Measurements from ENCODE around the gene ZHX3. TPM values are rescaled to one million over a fixed set of nuclear protein-coding genes. Genes with fewer than 3 reads are reported as not detected.

Gene ZHX3
- total and polyA plus RNA-seq, 2 of the 4 experiments (the other 2 are of a cell fraction) = 25.0 to 28.0 TPM

DNA sequence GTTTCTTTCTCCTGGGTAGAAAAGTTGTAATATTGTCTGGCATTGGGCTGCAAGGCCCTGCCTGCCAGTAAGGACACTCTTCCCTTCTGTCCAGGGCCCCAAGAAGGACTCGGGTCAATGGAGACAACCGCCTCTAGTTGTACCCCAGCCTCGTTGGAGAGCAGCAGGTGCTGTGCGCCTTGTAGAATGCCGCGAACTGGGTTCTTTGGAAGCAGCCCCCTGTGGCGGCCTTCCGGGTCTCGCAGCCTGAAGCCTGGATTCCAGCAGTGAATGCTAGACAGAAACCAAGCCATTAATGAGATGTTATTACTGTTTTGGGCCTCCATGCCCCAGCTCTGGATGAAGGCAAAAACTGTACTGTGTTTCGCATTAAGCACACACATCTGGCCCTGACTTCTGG, 143.2 kb downstream of the ZHX3 start (continued):
- no peak for TF ChIP-seq CHD1 (IDR thresholded peaks at IDR 0.05; ENCODE audit: low read depth, low read length)

DNA sequence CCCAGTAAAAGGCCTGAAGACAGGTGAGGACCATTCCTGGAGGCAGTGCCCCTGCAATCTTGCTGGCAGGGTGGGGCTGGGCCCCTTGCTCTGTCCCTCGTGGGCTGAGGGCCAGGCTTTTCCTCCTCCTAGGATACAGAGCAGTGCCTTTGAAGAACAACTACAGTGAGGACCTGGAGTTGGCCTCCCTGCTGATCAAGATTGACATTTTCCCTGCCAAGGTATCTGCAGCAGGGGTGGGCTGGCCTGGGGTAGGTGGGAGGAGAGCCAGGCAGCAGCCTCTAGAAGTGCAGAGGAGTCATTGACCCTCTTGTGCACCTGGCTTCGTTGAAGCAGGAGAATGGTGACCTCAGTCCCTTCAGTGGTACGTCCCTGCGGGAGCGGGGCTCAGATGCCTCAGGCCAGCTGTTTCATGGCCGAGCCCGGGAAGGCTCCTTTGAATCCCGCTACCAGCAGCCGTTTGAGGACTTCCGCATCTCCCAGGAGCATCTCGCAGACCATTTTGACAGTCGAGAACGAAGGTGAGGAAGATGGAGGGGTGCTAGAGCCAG, 143.7 kb downstream of the ZHX3 start:
- H2BK120ac ChIP-seq (ENCODE audit: low read depth, low read length) = 0 out of 2 replicates have a peak overlapping the region, but pooled peaks have one; percentile 45
- H3K27me3 ChIP-seq (ENCODE audit: control insufficient read depth, insufficient read depth, low read length) = no peaks in the 10 kb centered on the region
- H3K4me1 ChIP-seq (ENCODE audit: control insufficient read depth, insufficient read depth, low read length) = peaks cover 39% of the 10 kb centered on the region
- no peak overlapping the region for H3K56ac ChIP-seq (ENCODE audit: extremely low read depth, insufficient read depth, low read length)
- TF ChIP-seq NFE2L2 (IDR thresholded peaks at IDR 0.05; ENCODE audit: low read depth, low read length) (no peak), CHD1 (IDR thresholded peaks at IDR 0.05; ENCODE audit: low read depth, low read length) (no peak), FOS (IDR thresholded peaks at IDR 0.05; ENCODE audit: low read depth, low read length) (no peak), RFX5 (IDR thresholded peaks at IDR 0.05; ENCODE audit: low read depth, low read length) (no peak), SMC3 (IDR thresholded peaks at IDR 0.05; ENCODE audit: low read depth, low read length) (no peak), MAFK (IDR thresholded peaks at IDR 0.05; ENCODE audit: low read depth, low read length) (no peak), CEBPB (IDR thresholded peaks at IDR 0.05; ENCODE audit: low read depth, low read length) (no peak)
- TF ChIP-seq, protein P1, sequence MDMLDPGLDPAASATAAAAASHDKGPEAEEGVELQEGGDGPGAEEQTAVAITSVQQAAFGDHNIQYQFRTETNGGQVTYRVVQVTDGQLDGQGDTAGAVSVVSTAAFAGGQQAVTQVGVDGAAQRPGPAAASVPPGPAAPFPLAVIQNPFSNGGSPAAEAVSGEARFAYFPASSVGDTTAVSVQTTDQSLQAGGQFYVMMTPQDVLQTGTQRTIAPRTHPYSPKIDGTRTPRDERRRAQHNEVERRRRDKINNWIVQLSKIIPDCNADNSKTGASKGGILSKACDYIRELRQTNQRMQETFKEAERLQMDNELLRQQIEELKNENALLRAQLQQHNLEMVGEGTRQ (IDR thresholded peaks at IDR 0.05; ENCODE audit: low read depth, low read length) = no peak
- H3K4me3 ChIP-seq (ENCODE audit: insufficient read depth, low read depth, low read length) = no peak overlapping the region
- peaks cover 25% of the 10 kb centered on the region for H4K20me1 ChIP-seq (ENCODE audit: insufficient read depth, low read length)
- H3K79me1 ChIP-seq (ENCODE audit: low read depth in 1 of 2, low read length in 2 of 2) = peaks cover 23 to 85% of the 10 kb centered on the region in 2 experiments
- dilution Hi-C loops (cut with HindIII; ENCODE audit: low sequenced_read_pairs, unreplicated experiment) (no loop called here), intact Hi-C loops (cut with micrococcal nuclease) (loop anchor here (1.0 to 10.0 kb wide), 6 partner anchors 58 to 521 kb away; partner anchors contain the start of gene LPIN3), in situ Hi-C loops (cut with MboI; ENCODE audit: low sequenced_read_pairs) (loop anchor here (25.0 kb wide), 1 partner anchor 438 kb away; the partner anchor contains the start of gene CHD6)
- H2BK20ac ChIP-seq (ENCODE audit: low read depth, low read length) = no peak overlapping the region
- H3K4me2 ChIP-seq (ENCODE audit: low read depth, low read length) = no peak overlapping the region
- no peak overlapping the region for H2AFZ ChIP-seq (replicated peaks; ENCODE audit: low read length, poor library complexity)
- POLR2A ChIA-PET (ENCODE audit: unreplicated experiment) = no interaction called here
- H3K9me3 ChIP-seq (ENCODE audit: control insufficient read depth, insufficient read depth, low read length) = no peaks in the 10 kb centered on the region
- H3K36me3 ChIP-seq (ENCODE audit: control insufficient read depth, insufficient read depth, low read length) = peaks cover 67% of the 10 kb centered on the region
- H3K9ac ChIP-seq (ENCODE audit: low read depth, low read length) = no peak overlapping the region
- CTCF ChIA-PET = interaction anchor here (1.2 to 1.9 kb wide), 8 partner anchors 50 to 167 kb away, joined by 3 to 12 read pairs (median 6); partner anchors contain the start of gene LPIN3
- ATAC-seq (ENCODE audit: low read depth) (no peak), DNase-seq (no peak)
- H2AK5ac ChIP-seq (ENCODE audit: low read depth, low read length) = peak overlapping the region; percentile 92; the same call in 1 of the 2 replicates
- peak overlapping the region; percentile 40; the same call in 1 of the 2 replicates for H3K27ac ChIP-seq (ENCODE audit: insufficient read depth, low read length)
- H4K8ac ChIP-seq (ENCODE audit: low read depth in 2 of 2, low read length in 2 of 2) = peak overlapping the region in 1 of 2 experiments; percentile 46; a peak in 1 of 4 replicates
- peaks cover 28% of the 10 kb centered on the region for H3K9me1 ChIP-seq (ENCODE audit: insufficient read depth, low read length)
- TSS peak; percentile 86 for BruUV-seq (replicated peaks)
- 94% methylated on average over 6 of the region's 13 CpGs; no CpG with 5 or more reads in 1 of the 2 experiments for WGBS, 2 experiments (ENCODE audit: extremely low coverage in 2 of 2, insufficient read length in 1 of 2)
- no peak overlapping the region for H3K14ac ChIP-seq (replicated peaks; ENCODE audit: low read depth, low read length)
- H2AK9ac ChIP-seq (replicated peaks; ENCODE audit: low read depth, low read length, poor library complexity) = no peak overlapping the region
- peak overlapping the region; percentile 33; the same call in 1 of the 3 replicates for H2BK15ac ChIP-seq (ENCODE audit: low read depth, low read length)
- peak overlapping the region; percentile 55 for H3K4ac ChIP-seq (ENCODE audit: low read depth, low read length)
- H3K23ac ChIP-seq (ENCODE audit: low read depth, low read length) = no peak overlapping the region
- H4K5ac ChIP-seq (ENCODE audit: low read depth, low read length) = peak overlapping the region; percentile 9; the same call in 1 of the 2 replicates
- no peak overlapping the region for H3K18ac ChIP-seq (ENCODE audit: low read depth, low read length)
- H2BK5ac ChIP-seq (ENCODE audit: low read depth, low read length, poor library complexity, severe bottlenecking) = peak overlapping the region; percentile 71
- no peak overlapping the region; the same call in 1 of the 2 replicates for H4K91ac ChIP-seq (ENCODE audit: insufficient read depth, low read depth, low read length)
